HL-60 (cell line): ENCODE measurements around the gene FGGY.

Experiments
- DNase-seq, 2 experiments: peaks; one replicate each; pipeline ENCODE4 v3.0.0-alpha.2; 2010 to 2020; ENCODE audit warnings: low read depth in 1 of 2, low spot score in 1 of 2
- H3K27ac ChIP-seq: fragments of 250-450 bp; sonication (Bioruptor Pico); replicated peaks from 2 replicates; pipeline ENCODE4 v1.5.1; 2020; ENCODE audit warnings: mild to moderate bottlenecking, moderate library complexity
- H3K27me3 ChIP-seq: fragments of 250-450 bp; sonication (Bioruptor Pico); 2 replicates; pipeline ENCODE4 v1.5.1; 2021; ENCODE audit warnings: mild to moderate bottlenecking, moderate library complexity; ENCODE audit not compliant: insufficient read depth, poor library complexity, severe bottlenecking
- H3K4me3 ChIP-seq: replicated peaks from 2 replicates; pipeline ENCODE4 v1.5.1; 2011; ENCODE audit warnings: mild to moderate bottlenecking, control low read depth, low read length; ENCODE audit not compliant: insufficient read depth
- CTCF ChIP-seq: IDR thresholded peaks from one replicate; pipeline ENCODE4 v1.5.1; 2011; ENCODE audit warnings: low read length, control low read depth, inconsistent platforms; ENCODE audit not compliant: insufficient read depth
- GABPA ChIP-seq: IDR thresholded peaks from 2 replicates; pipeline ENCODE4 v1.6.1; 2012; ENCODE audit warnings: low read depth
- POLR2AphosphoS5 ChIP-seq: IDR thresholded peaks from 2 replicates; pipeline ENCODE4 v1.6.1; 2012; ENCODE audit warnings: low read depth
- REST ChIP-seq: IDR thresholded peaks from 2 replicates; pipeline ENCODE4 v1.6.1; 2012; ENCODE audit warnings: low read depth; ENCODE audit not compliant: insufficient replicate concordance
- SPI1 ChIP-seq: IDR thresholded peaks from 2 replicates; pipeline ENCODE4 v1.6.1; 2012; ENCODE audit warnings: low read depth, mild to moderate bottlenecking, borderline replicate concordance

The FGGY gene

GRCh38 chr1:59429656-59430055 lies 132.8 kb downstream of the FGGY start:
- Histone ChIP-seq H3K4me3 (no peak overlapping the region), H3K27ac (no peak overlapping the region), H3K27me3 (no peaks in the 10 kb centered on the region)
- no peak for TF ChIP-seq CTCF
- no peak for TF ChIP-seq REST
- no peak for TF ChIP-seq GABPA
- TF ChIP-seq SPI1 = no peak
- TF ChIP-seq POLR2AphosphoS5 = no peak
- no peak for DNase-seq

GRCh38 chr1:59431566-59432294 lies 134.8 kb downstream of the FGGY start:
- H3K27ac ChIP-seq = no peak overlapping the region
- H3K4me3 ChIP-seq = no peak overlapping the region
- TF ChIP-seq GABPA = no peak
- H3K27me3 ChIP-seq = no peaks in the 10 kb centered on the region
- DNase-seq = no peak

- H3K27ac ChIP-seq = no peak overlapping the region
- H3K4me3 ChIP-seq = no peak overlapping the region
- TF ChIP-seq POLR2AphosphoS5 = no peak
- TF ChIP-seq GABPA = no peak
- DNase-seq = no peak
- H3K27me3 ChIP-seq = no peaks in the 10 kb centered on the region
Observed at GRCh38 chr1:59432531-59433439, 135.9 kb downstream of the FGGY start.

GRCh38 chr1:59433440-59433813 lies 136.5 kb downstream of the FGGY start:
- H3K4me3 ChIP-seq = no peak overlapping the region
- no peak for DNase-seq
- H3K27me3 ChIP-seq = no peaks in the 10 kb centered on the region
- no peak for TF ChIP-seq POLR2AphosphoS5
- no peak for TF ChIP-seq GABPA
- no peak for TF ChIP-seq SPI1
- TF ChIP-seq REST = no peak
- no peak for TF ChIP-seq CTCF
- H3K27ac ChIP-seq = no peak overlapping the region
